CD1c-positive myeloid dendritic cell (primary cell): ENCODE results near the gene MAST4.

Experiments used
- DNase-seq: peaks from one replicate; pipeline ENCODE4 v3.0.0-alpha.2; 2016; ENCODE audit errors: extremely low spot score

The MAST4 gene

GRCh38 chr5:66959653-66960052 is 363.5 kb downstream of the MAST4 start:
- no peak for DNase-seq

GRCh38 chr5:66960369-66961137 is 364.4 kb downstream of the MAST4 start:
- DNase-seq, result no peak

- no peak for DNase-seq
Observed at GRCh38 chr5:66963559-66963971, 367.4 kb downstream of the MAST4 start.

- no peak for DNase-seq
Observed at GRCh38 chr5:66966439-66966838, 370.2 kb downstream of the MAST4 start.

- DNase-seq, result no peak
Observed at GRCh38 chr5:66967102-66967501, 370.9 kb downstream of the MAST4 start.

GRCh38 chr5:66967826-66968262 is 371.7 kb downstream of the MAST4 start:
- no peak for DNase-seq

GRCh38 chr5:66969484-66969883 is 373.3 kb downstream of the MAST4 start:
- DNase-seq, result no peak

GRCh38 chr5:66969963-66970362 is 373.8 kb downstream of the MAST4 start:
- DNase-seq, result no peak

- no peak for DNase-seq
Observed at GRCh38 chr5:66972004-66972403, 375.8 kb downstream of the MAST4 start.

- no peak for DNase-seq
Observed at GRCh38 chr5:66974256-66974655, 378.1 kb downstream of the MAST4 start.

- no peak for DNase-seq
Observed at GRCh38 chr5:66976108-66976507, 379.9 kb downstream of the MAST4 start.

GRCh38 chr5:66979738-66980137 is 383.5 kb downstream of the MAST4 start:
- DNase-seq, result no peak

GRCh38 chr5:66981266-66982055 is 385.3 kb downstream of the MAST4 start:
- DNase-seq, result no peak

GRCh38 chr5:66982056-66982387 is 385.8 kb downstream of the MAST4 start:
- DNase-seq, result no peak

GRCh38 chr5:66982470-66982869 is 386.3 kb downstream of the MAST4 start:
- DNase-seq, result no peak

- DNase-seq, result no peak
Observed at GRCh38 chr5:66985417-66985816, 389.2 kb downstream of the MAST4 start.

GRCh38 chr5:66986009-66986408 is 389.8 kb downstream of the MAST4 start:
- no peak for DNase-seq

- no peak for DNase-seq
Observed at GRCh38 chr5:66986534-66986933, 390.3 kb downstream of the MAST4 start.

GRCh38 chr5:66987126-66987525 is 390.9 kb downstream of the MAST4 start:
- no peak for DNase-seq

GRCh38 chr5:66987540-66987939 is 391.3 kb downstream of the MAST4 start:
- no peak for DNase-seq

GRCh38 chr5:66987949-66988838 is 392.0 kb downstream of the MAST4 start:
- peak; percentile 52 for DNase-seq

GRCh38 chr5:66989286-66989685 is 393.1 kb downstream of the MAST4 start:
- DNase-seq, result no peak
